Activated CD8-positive, alpha-beta memory T cell treated with anti-CD3 and anti-CD28 coated beads for 4 hours (primary cell): ENCODE results near the gene FAM174B.

ENCODE experiments used
- DNase-seq, 2 donors: peaks; one replicate each; pipeline ENCODE4 v3.0.0-alpha.2; 2020; ENCODE audit warnings: low read depth in 2 of 2

FAM174B gene

GRCh38 chr15:92638709-92639365 is 16.7 kb downstream of the FAM174B start:
- no peak for DNase-seq

- no peak for DNase-seq
These were observed 17.3 kb downstream of the FAM174B start for GRCh38 chr15:92638291-92638708.

GRCh38 chr15:92637626-92638025 is 17.9 kb downstream of the FAM174B start:
- DNase-seq = no peak

- no peak for DNase-seq
These were observed 18.6 kb downstream of the FAM174B start for GRCh38 chr15:92636908-92637481.

- no peak for DNase-seq
These were observed 19.1 kb downstream of the FAM174B start for GRCh38 chr15:92636401-92636907.

GRCh38 chr15:92634671-92635201 is 20.8 kb downstream of the FAM174B start:
- no peak for DNase-seq

GRCh38 chr15:92634060-92634459 is 21.5 kb downstream of the FAM174B start:
- no peak for DNase-seq

GRCh38 chr15:92633418-92633817 is 22.2 kb downstream of the FAM174B start:
- DNase-seq = no peak

GRCh38 chr15:92633001-92633400 is 22.6 kb downstream of the FAM174B start:
- no peak for DNase-seq

GRCh38 chr15:92631721-92632120 is 23.9 kb downstream of the FAM174B start:
- no peak for DNase-seq

- DNase-seq = no peak
These were observed 25.5 kb downstream of the FAM174B start for GRCh38 chr15:92629975-92630626.

- no peak for DNase-seq
These were observed 26.1 kb downstream of the FAM174B start for GRCh38 chr15:92629276-92629974.

- no peak for DNase-seq
These were observed 28.6 kb downstream of the FAM174B start for GRCh38 chr15:92627014-92627413.

GRCh38 chr15:92625251-92625980 is 30.2 kb downstream of the FAM174B start:
- no peak for DNase-seq

GRCh38 chr15:92624401-92624991 is 31.1 kb downstream of the FAM174B start:
- DNase-seq = no peak

GRCh38 chr15:92623435-92623834 is 32.1 kb downstream of the FAM174B start:
- DNase-seq = no peak

GRCh38 chr15:92621972-92622533 is 33.5 kb downstream of the FAM174B start:
- DNase-seq = no peak

GRCh38 chr15:92620991-92621390 is 34.6 kb downstream of the FAM174B start:
- no peak for DNase-seq

GRCh38 chr15:92619145-92620101 is 36.2 kb downstream of the FAM174B start:
- no peak for DNase-seq
